Kidney glomerular epithelial cell (primary cell): ENCODE data around the gene TACR2.

Experiments
- DNase-seq: peaks from one replicate; lab custom pipeline; 2025; lab: John Stamatoyannopoulos, UW

The TACR2 gene

GRCh38 chr10:69419096-69419743, 2.5 kb upstream of the TACR2 start:
- no peak for DNase-seq

- no peak for DNase-seq
Observed at GRCh38 chr10:69418052-69418752, 1.5 kb upstream of the TACR2 start.

GRCh38 chr10:69417542-69417941, 824 bp upstream of the TACR2 start:
- DNase-seq = no peak

GRCh38 chr10:69415951-69416350, 767 bp downstream of the TACR2 start:
- DNase-seq = no peak

- no peak for DNase-seq
Observed at GRCh38 chr10:69415049-69415448, 1.7 kb downstream of the TACR2 start.

- no peak for DNase-seq
Observed at GRCh38 chr10:69414036-69415018, 2.4 kb downstream of the TACR2 start.

GRCh38 chr10:69413221-69413865, 3.4 kb downstream of the TACR2 start:
- peak; percentile 19 for DNase-seq

GRCh38 chr10:69412232-69412790, 4.4 kb downstream of the TACR2 start:
- no peak for DNase-seq

GRCh38 chr10:69411476-69411875, 5.2 kb downstream of the TACR2 start:
- DNase-seq = no peak

GRCh38 chr10:69410487-69410886, 6.2 kb downstream of the TACR2 start:
- DNase-seq = no peak

GRCh38 chr10:69409968-69410367, 6.8 kb downstream of the TACR2 start:
- DNase-seq = no peak

GRCh38 chr10:69409176-69409495, 7.6 kb downstream of the TACR2 start:
- DNase-seq = no peak

- DNase-seq = peak; percentile 82
Observed at GRCh38 chr10:69408318-69409175, 8.2 kb downstream of the TACR2 start.

- DNase-seq = no peak
Observed at GRCh38 chr10:69407621-69408301, 9.0 kb downstream of the TACR2 start.

- no peak for DNase-seq
Observed at GRCh38 chr10:69406816-69407580, 9.7 kb downstream of the TACR2 start.

- no peak for DNase-seq
Observed at GRCh38 chr10:69406302-69406811, 10.4 kb downstream of the TACR2 start.

- no peak for DNase-seq
Observed at GRCh38 chr10:69405221-69405620, 11.5 kb downstream of the TACR2 start.

GRCh38 chr10:69404786-69405185, 11.9 kb downstream of the TACR2 start:
- no peak for DNase-seq

- DNase-seq = no peak
Observed at GRCh38 chr10:69403519-69403918, 13.2 kb downstream of the TACR2 start.
